ENCODE results near the gene PARVB. TPM values are rescaled to one million over a fixed set of nuclear protein-coding genes. Genes with fewer than 3 reads are reported as not detected.

The PARVB gene
- total RNA-seq, 1 experiment from 2014 or later = 106 TPM

- in situ Hi-C loops (cut with HindIII; ENCODE audit: low pct_unique_long_range_greater_than_20kb, low sequenced_read_pairs) = no loop called here
These were observed 197.8 kb downstream of the PARVB start for GRCh38 chr22:44221710-44222475.

More at GRCh38 chr22:44221710-44222475, 197.8 kb downstream of the PARVB start:
- DNase-seq (ENCODE audit: low read depth) = no peak

Other genes with a start within 250 kb of the PARVB start
- 0.98 and 3.9 TPM in 2 replicates for gene EFCAB6, start 212.0 kb upstream of the PARVB start, total RNA-seq (2014; rRNA removed; shearing (Covaris generic); ENCODE audit: low replicate concordance)
- gene SULT4A1, start 161.8 kb upstream of the PARVB start, total RNA-seq (2014; rRNA removed; shearing (Covaris generic); ENCODE audit: low replicate concordance) = not detected in 2 replicates
- gene PNPLA5, start 132.3 kb upstream of the PARVB start, total RNA-seq (2014; rRNA removed; shearing (Covaris generic); ENCODE audit: low replicate concordance) = not detected in 2 replicates
- 0.70 and 1.8 TPM in 2 replicates for gene PNPLA3, start 100.5 kb upstream of the PARVB start, total RNA-seq (2014; rRNA removed; shearing (Covaris generic); ENCODE audit: low replicate concordance)
- gene SAMM50, start 68.9 kb upstream of the PARVB start, total RNA-seq (2014; rRNA removed; shearing (Covaris generic); ENCODE audit: low replicate concordance) = 71.6 and 75.3 TPM in 2 replicates
- gene PARVG, start 156.6 kb downstream of the PARVB start, total RNA-seq (2014; rRNA removed; shearing (Covaris generic); ENCODE audit: low replicate concordance) = not detected in 2 replicates

Data from Caki2 (cell line).